Liver (tissue), 9 donors: ENCODE data around the gene CDC5L. TPM values are rescaled to one million over a fixed set of nuclear protein-coding genes. Genes with fewer than 3 reads are reported as not detected.
"Not testable (repeated sequence)": the region's sequence is repeated elsewhere in the genome, so short reads cannot be mapped to it uniquely, and the experiment has no call there.

Source experiments
- DNase-seq: peaks from one replicate; pipeline ENCODE4 v3.0.0-alpha.2; 2017; ENCODE audit warnings: low spot score
- H3K27ac ChIP-seq, 2 donors: one replicate each; pipeline ENCODE4 v1.7.0; 2013; ENCODE audit warnings: inconsistent platforms in 2 of 2, low read length in 2 of 2, control low read depth in 1 of 2, low read depth in 1 of 2, mild to moderate bottlenecking in 1 of 2
- H3K27me3 ChIP-seq, 4 donors: one replicate each; pipeline versions ENCODE4 v1.6.1 to v1.7.0; 2013; ENCODE audit warnings: low read length in 3 of 4, inconsistent platforms in 1 of 4, mild to moderate bottlenecking in 1 of 4, moderate library complexity in 1 of 4; ENCODE audit not compliant: control insufficient read depth in 4 of 4, insufficient read depth in 4 of 4
- H3K36me3 ChIP-seq, 4 donors: one replicate each; pipeline versions ENCODE4 v1.6.1 to v1.7.0; 2013; ENCODE audit warnings: low read length in 3 of 4, mild to moderate bottlenecking in 3 of 4, low read depth in 1 of 4, moderate library complexity in 1 of 4; ENCODE audit not compliant: control insufficient read depth in 4 of 4, insufficient read depth in 3 of 4
- H3K4me1 ChIP-seq, 4 donors: one replicate each; pipeline versions ENCODE4 v1.6.1 to v1.7.0; 2013; ENCODE audit warnings: low read length in 3 of 4, mild to moderate bottlenecking in 3 of 4, moderate library complexity in 1 of 4; ENCODE audit not compliant: control insufficient read depth in 4 of 4, insufficient read depth in 4 of 4
- H3K4me3 ChIP-seq, 3 donors: one replicate each; pipeline versions ENCODE4 v1.6.1 to v1.7.0; 2013; ENCODE audit warnings: low read length in 3 of 3, control low read depth in 1 of 3, low read depth in 1 of 3, mild to moderate bottlenecking in 1 of 3
- H3K9ac ChIP-seq, 2 donors: one replicate each; pipeline ENCODE4 v1.7.0; 2013; ENCODE audit warnings: low read length in 2 of 2, mild to moderate bottlenecking in 2 of 2, moderate library complexity in 2 of 2, control low read depth in 1 of 2, low read depth in 1 of 2
- H3K9me3 ChIP-seq, 4 donors: one replicate each; pipeline versions ENCODE4 v1.6.1 to v1.7.0; 2013; ENCODE audit warnings: low read length in 3 of 4; ENCODE audit not compliant: control insufficient read depth in 4 of 4
- ATF3 ChIP-seq: IDR thresholded peaks from 2 replicates; pipeline ENCODE4 v1.6.1; 2016; ENCODE audit warnings: antibody characterized with exemption
- CTCF ChIP-seq: fragments of 150-350 bp; IDR thresholded peaks from 2 replicates; pipeline ENCODE4 v1.5.1; 2017; ENCODE audit warnings: improper control_type of control experiment, low read depth, low read length; ENCODE audit not compliant: missing input control
- HNF4A ChIP-seq, 2 donors: conservative IDR thresholded peaks; 2 replicates each; pipeline ENCODE4 v1.6.1; 2016; ENCODE audit warnings: antibody characterized with exemption in 2 of 2, mild to moderate bottlenecking in 2 of 2
- RXRA ChIP-seq, 2 donors: IDR thresholded peaks; 2 replicates each; pipeline ENCODE4 v1.6.1; 2017 to 2018; ENCODE audit warnings: antibody characterized with exemption in 2 of 2, mild to moderate bottlenecking in 1 of 2
- TAF1 ChIP-seq: conservative IDR thresholded peaks from 2 replicates; pipeline ENCODE4 v1.6.1; 2016; ENCODE audit warnings: antibody characterized with exemption, mild to moderate bottlenecking
- YY1 ChIP-seq: IDR thresholded peaks from 2 replicates; pipeline ENCODE4 v1.6.1; 2016; ENCODE audit warnings: antibody characterized with exemption, mild to moderate bottlenecking
- WGBS: extraction: QIAGEN DNeasy Blood & Tissue Kit; methylation state at CpG from one replicate; pipeline ENCODE4 v1.1.7; 2013; 5-methylcytosine and 5-hydroxymethylcytosine counted together
- polyA plus RNA-seq, 2 donors: library from polyadenylated mRNA; stranded (reverse) in 1 of 2; unstranded in 1 of 2; fragments of 200-250 nt in 1 of 2; fragments of >200 nt in 1 of 2; fragmentation: Nextera tagmentation in 1 of 2; extraction: Ambion mirVana in 1 of 2; gene quantifications; one replicate each; pipeline versions ENCODE4 v1.2.1 to v1.2.3, GENCODE V29; 2013 to 2015
- total RNA-seq, 2 donors: library from RNA; depleted of rRNA; stranded (reverse); fragments of >200 nt; gene quantifications; one replicate each; pipeline ENCODE4 v1.2.3, GENCODE V29; 2014
- donor health status: healthy.
- donor health status: healthy.
- donor health status: healthy.
- donor health status: healthy.
- donor health status: healthy.

The CDC5L gene
- total and polyA plus RNA-seq, 4 donors = 5.4 to 12.3 (median 11.0) TPM

GRCh38 chr6:44442833-44443444 lies 55.4 kb downstream of the CDC5L start:
- no peak for TF ChIP-seq ATF3
- no peak for TF ChIP-seq RXRA (IDR thresholded peaks at IDR 0.05)
- Histone ChIP-seq H3K9ac (no peak overlapping the region), H3K36me3 (peaks cover 1 to 29% (median 18%) of the 10 kb centered on the region in 4 donors), H3K27me3 (no peaks in the 10 kb centered on the region), H3K27ac (no peak overlapping the region), H3K9me3 (peaks cover 0 to 3% (median 0%) of the 10 kb centered on the region in 4 donors), H3K4me3 (no peak overlapping the region), H3K4me1 (peaks cover 0 to 3% (median 0%) of the 10 kb centered on the region in 4 donors)
- DNase-seq = no peak

GRCh38 chr6:44444853-44445252 lies 57.3 kb downstream of the CDC5L start:
- DNase-seq = no peak
- TF ChIP-seq CTCF = no peak
- no peak for TF ChIP-seq TAF1
- Histone ChIP-seq H3K27ac (no peak overlapping the region), H3K4me1 (peaks cover 0 to 3% (median 0%) of the 10 kb centered on the region in 4 donors), H3K4me3 (no peak overlapping the region), H3K9ac (no peak overlapping the region), H3K9me3 (peaks cover 0 to 3% (median 0%) of the 10 kb centered on the region in 4 donors), H3K36me3 (peaks cover 1 to 22% (median 21%) of the 10 kb centered on the region in 4 donors), H3K27me3 (no peaks in the 10 kb centered on the region)
- WGBS = 84% methylated on average over 1 of the region's 1 CpG

GRCh38 chr6:44446626-44447300 lies 59.3 kb downstream of the CDC5L start:
- no peak for DNase-seq
- Histone ChIP-seq H3K4me3 (no peak overlapping the region), H3K4me1 (peaks cover 0 to 3% (median 0%) of the 10 kb centered on the region in 4 donors), H3K9ac (peak overlapping the region in 1 of 2 donors; percentile 31), H3K27me3 (no peaks in the 10 kb centered on the region), H3K27ac (no peak overlapping the region), H3K9me3 (peaks cover 0 to 3% (median 0%) of the 10 kb centered on the region in 4 donors), H3K36me3 (peaks cover 3 to 20% (median 19%) of the 10 kb centered on the region in 4 donors)
- TF ChIP-seq YY1 (peak; percentile 50), HNF4A (conservative IDR thresholded peaks at IDR 0.05) (no peak)
- 62% methylated on average over 4 of the region's 4 CpGs for WGBS

- not testable (repeated sequence) for H3K9ac ChIP-seq
- H3K36me3 ChIP-seq = peaks cover 6 to 23% (median 20%) of the 10 kb centered on the region in 4 donors
- 91% methylated on average over 2 of the region's 2 CpGs for WGBS
These were observed 61.7 kb downstream of the CDC5L start for GRCh38 chr6:44449181-44449580.

More at GRCh38 chr6:44449181-44449580, 61.7 kb downstream of the CDC5L start:
- not testable (repeated sequence) for DNase-seq, H3K27ac ChIP-seq, H3K4me1 ChIP-seq, H3K27me3 ChIP-seq, H3K9me3 ChIP-seq, H3K4me3 ChIP-seq
